ENCODE results near the gene TNFRSF18.

- TF ChIP-seq CTCF (conservative IDR thresholded peaks at IDR 0.05; ENCODE audit: low read length) (no peak), EZH2phosphoT487 (IDR thresholded peaks at IDR 0.05; ENCODE audit: borderline replicate concordance) (no peak)
Observed at GRCh38 chr1:1173061-1173792, 33.2 kb downstream of the TNFRSF18 start.
